Endodermal cell (in vitro differentiated cells): Measurements from ENCODE around the gene OPCML. TPM values are rescaled to one million over a fixed set of nuclear protein-coding genes. Genes with fewer than 3 reads are reported as not detected.

Experiments used
- DNase-seq: peaks from one replicate; pipeline ENCODE4 v3.0.0-alpha.2; 2017
- H3K27ac ChIP-seq: 2 replicates; pipeline ENCODE4 v1.5.1; 2013; ENCODE audit warnings: mild to moderate bottlenecking, low read depth, low read length, moderate library complexity
- H3K27me3 ChIP-seq: 2 replicates; pipeline ENCODE4 v1.6.1; 2013; ENCODE audit warnings: mild to moderate bottlenecking, low read length, moderate library complexity; ENCODE audit not compliant: insufficient read depth, control insufficient read depth, poor library complexity, severe bottlenecking
- H3K36me3 ChIP-seq: 2 replicates; pipeline ENCODE4 v1.7.0; 2013; ENCODE audit warnings: mild to moderate bottlenecking, low read length, moderate library complexity; ENCODE audit not compliant: control insufficient read depth, insufficient read depth
- H3K4me1 ChIP-seq: one replicate; pipeline ENCODE4 v1.7.0; 2013; ENCODE audit warnings: low read length; ENCODE audit not compliant: control insufficient read depth, insufficient read depth
- H3K4me3 ChIP-seq: 2 replicates; pipeline ENCODE4 v1.5.1; 2013; ENCODE audit warnings: mild to moderate bottlenecking, low read length, moderate library complexity
- H3K9ac ChIP-seq: 2 replicates; pipeline ENCODE4 v1.6.1; 2013; ENCODE audit warnings: mild to moderate bottlenecking, low read length, moderate library complexity; ENCODE audit not compliant: poor library complexity, severe bottlenecking; ENCODE audit errors: extremely low read depth
- H3K9me3 ChIP-seq: 2 replicates; pipeline ENCODE4 v1.6.1; 2013; ENCODE audit warnings: mild to moderate bottlenecking, low read length, moderate library complexity; ENCODE audit not compliant: control insufficient read depth
- H3K27ac Mint-ChIP-seq: 2 replicates; pipeline ENCODE4 v1.8.0; 2020; ENCODE audit warnings: mixed read lengths
- H3K27me3 Mint-ChIP-seq: 2 replicates; pipeline ENCODE4 v1.8.0; 2021; ENCODE audit warnings: mild to moderate bottlenecking, mixed read lengths; ENCODE audit not compliant: insufficient read depth
- H3K36me3 Mint-ChIP-seq: 2 replicates; pipeline ENCODE4 v1.8.0; 2020; ENCODE audit warnings: low read depth, mixed read lengths
- H3K4me1 Mint-ChIP-seq: 2 replicates; pipeline ENCODE4 v1.8.0; 2020; ENCODE audit warnings: mixed read lengths
- H3K4me3 Mint-ChIP-seq: 2 replicates; pipeline ENCODE4 v1.8.0; 2020; ENCODE audit warnings: mild to moderate bottlenecking, moderate library complexity, mixed read lengths
- H3K9me3 Mint-ChIP-seq: 2 replicates; pipeline ENCODE4 v1.8.0; 2020; ENCODE audit warnings: mild to moderate bottlenecking, mixed read lengths
- WGBS, 2 experiments: methylation state at CpG; one replicate each; pipeline versions ENCODE4 v1.1.5 to v1.1.7; 2013; ENCODE audit warnings: missing lambda C conversion rate in 2 of 2, mixed read lengths in 1 of 2; ENCODE audit not compliant: insufficient coverage in 1 of 2, insufficient read length in 1 of 2; 5-methylcytosine and 5-hydroxymethylcytosine counted together
- total RNA-seq, 2 donors: library from RNA; stranded (reverse); fragmentation: NEBNext Ultra II Directional in 1 of 2; extraction: Animal tissue kit (Norgen Biotek cat#: 25700) in 1 of 2; gene quantifications; 2 replicates in 1 of 2; 3 replicates in 1 of 2; pipeline ENCODE4 v1.2.1, GENCODE V29; 2021
- TF ChIP-seq, protein P1 (sequence below): fragments of 200-600 bp; sonication (generic); conservative IDR thresholded peaks from 2 replicates; pipeline ENCODE4 v1.5.0; 2021; ENCODE audit warnings: antibody characterized with exemption, mild to moderate bottlenecking

The OPCML gene
- total RNA-seq, 2 donors from 2014 or later, result 0.49 to 0.86 TPM

DNA sequence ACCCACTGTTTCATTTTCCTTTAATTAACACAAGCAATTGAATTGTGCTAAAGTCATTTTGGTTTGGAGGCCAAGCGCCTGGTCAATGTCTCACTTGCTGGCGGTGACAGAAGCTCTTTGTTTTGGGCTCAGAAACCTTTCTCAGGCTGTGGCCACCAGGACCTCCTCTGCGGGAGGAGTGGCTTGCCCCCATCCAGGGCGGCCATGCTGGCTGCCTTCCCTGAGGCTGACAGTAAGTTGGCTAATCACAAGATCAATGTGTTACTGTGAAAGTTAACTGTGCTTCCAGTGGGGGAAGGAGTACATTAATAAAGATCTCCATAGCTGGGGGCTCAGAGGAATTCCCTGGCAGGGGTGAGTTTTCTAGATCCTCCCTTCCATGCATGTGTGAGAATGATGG lies 1087.4 kb downstream of the OPCML start:
- Mint-ChIP-seq H3K4me3 (no peak overlapping the region), H3K9me3 (no peaks in the 10 kb centered on the region), H3K4me1 (no peaks in the 10 kb centered on the region), H3K36me3 (no peaks in the 10 kb centered on the region), H3K27ac (no peak overlapping the region), H3K27me3 (peaks cover 2% of the 10 kb centered on the region)
- TF ChIP-seq, protein P1, sequence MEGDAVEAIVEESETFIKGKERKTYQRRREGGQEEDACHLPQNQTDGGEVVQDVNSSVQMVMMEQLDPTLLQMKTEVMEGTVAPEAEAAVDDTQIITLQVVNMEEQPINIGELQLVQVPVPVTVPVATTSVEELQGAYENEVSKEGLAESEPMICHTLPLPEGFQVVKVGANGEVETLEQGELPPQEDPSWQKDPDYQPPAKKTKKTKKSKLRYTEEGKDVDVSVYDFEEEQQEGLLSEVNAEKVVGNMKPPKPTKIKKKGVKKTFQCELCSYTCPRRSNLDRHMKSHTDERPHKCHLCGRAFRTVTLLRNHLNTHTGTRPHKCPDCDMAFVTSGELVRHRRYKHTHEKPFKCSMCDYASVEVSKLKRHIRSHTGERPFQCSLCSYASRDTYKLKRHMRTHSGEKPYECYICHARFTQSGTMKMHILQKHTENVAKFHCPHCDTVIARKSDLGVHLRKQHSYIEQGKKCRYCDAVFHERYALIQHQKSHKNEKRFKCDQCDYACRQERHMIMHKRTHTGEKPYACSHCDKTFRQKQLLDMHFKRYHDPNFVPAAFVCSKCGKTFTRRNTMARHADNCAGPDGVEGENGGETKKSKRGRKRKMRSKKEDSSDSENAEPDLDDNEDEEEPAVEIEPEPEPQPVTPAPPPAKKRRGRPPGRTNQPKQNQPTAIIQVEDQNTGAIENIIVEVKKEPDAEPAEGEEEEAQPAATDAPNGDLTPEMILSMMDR, result no peak
- 91 to 95% methylated on average over 3 to 4 of the region's 4 CpGs for WGBS, 2 experiments
- Histone ChIP-seq H3K9me3 (no peaks in the 10 kb centered on the region), H3K27me3 (no peaks in the 10 kb centered on the region), H3K9ac (no peak overlapping the region), H3K4me3 (no peak overlapping the region), H3K36me3 (no peaks in the 10 kb centered on the region), H3K27ac (no peak overlapping the region), H3K4me1 (no peaks in the 10 kb centered on the region)
- DNase-seq, result no peak

- H3K4me1 ChIP-seq, result no peaks in the 10 kb centered on the region
- H3K4me3 Mint-ChIP-seq, result no peak overlapping the region
Observed at GRCh38 chr11:132439711-132440255, 1092.5 kb downstream of the OPCML start.

GRCh38 chr11:132438418-132438817 lies 1093.9 kb downstream of the OPCML start:
- 91% methylated on average over 1 of the region's 1 CpG; no CpG with 5 or more reads in 1 of the 2 experiments for WGBS, 2 experiments
- no peaks in the 10 kb centered on the region for H3K9me3 Mint-ChIP-seq
- Histone ChIP-seq H3K27ac (no peak overlapping the region), H3K4me1 (no peaks in the 10 kb centered on the region), H3K9me3 (no peaks in the 10 kb centered on the region), H3K27me3 (no peaks in the 10 kb centered on the region), H3K9ac (no peak overlapping the region), H3K4me3 (no peak overlapping the region), H3K36me3 (no peaks in the 10 kb centered on the region)
- no peaks in the 10 kb centered on the region for H3K27me3 Mint-ChIP-seq
- H3K27ac Mint-ChIP-seq, result no peak overlapping the region
- H3K36me3 Mint-ChIP-seq, result no peaks in the 10 kb centered on the region
- no peak overlapping the region for H3K4me3 Mint-ChIP-seq
- TF ChIP-seq, protein P1, result no peak
- DNase-seq, result no peak
- peaks cover 7% of the 10 kb centered on the region for H3K4me1 Mint-ChIP-seq

More at GRCh38 chr11:132439711-132440255, 1092.5 kb downstream of the OPCML start:
- WGBS, 2 experiments, result 89 to 91% methylated on average over 4 of the region's 5 CpGs
- Mint-ChIP-seq H3K9me3 (no peaks in the 10 kb centered on the region), H3K4me1 (peaks cover 7% of the 10 kb centered on the region), H3K36me3 (no peaks in the 10 kb centered on the region), H3K27me3 (no peaks in the 10 kb centered on the region), H3K27ac (no peak overlapping the region)
- Histone ChIP-seq H3K9ac (no peak overlapping the region), H3K27me3 (no peaks in the 10 kb centered on the region), H3K27ac (no peak overlapping the region), H3K36me3 (no peaks in the 10 kb centered on the region), H3K4me3 (no peak overlapping the region), H3K9me3 (no peaks in the 10 kb centered on the region)
- no peak for DNase-seq
- TF ChIP-seq, protein P1, result no peak
